Measurements from ENCODE around the gene YIF1B.

YIF1B gene

DNA sequence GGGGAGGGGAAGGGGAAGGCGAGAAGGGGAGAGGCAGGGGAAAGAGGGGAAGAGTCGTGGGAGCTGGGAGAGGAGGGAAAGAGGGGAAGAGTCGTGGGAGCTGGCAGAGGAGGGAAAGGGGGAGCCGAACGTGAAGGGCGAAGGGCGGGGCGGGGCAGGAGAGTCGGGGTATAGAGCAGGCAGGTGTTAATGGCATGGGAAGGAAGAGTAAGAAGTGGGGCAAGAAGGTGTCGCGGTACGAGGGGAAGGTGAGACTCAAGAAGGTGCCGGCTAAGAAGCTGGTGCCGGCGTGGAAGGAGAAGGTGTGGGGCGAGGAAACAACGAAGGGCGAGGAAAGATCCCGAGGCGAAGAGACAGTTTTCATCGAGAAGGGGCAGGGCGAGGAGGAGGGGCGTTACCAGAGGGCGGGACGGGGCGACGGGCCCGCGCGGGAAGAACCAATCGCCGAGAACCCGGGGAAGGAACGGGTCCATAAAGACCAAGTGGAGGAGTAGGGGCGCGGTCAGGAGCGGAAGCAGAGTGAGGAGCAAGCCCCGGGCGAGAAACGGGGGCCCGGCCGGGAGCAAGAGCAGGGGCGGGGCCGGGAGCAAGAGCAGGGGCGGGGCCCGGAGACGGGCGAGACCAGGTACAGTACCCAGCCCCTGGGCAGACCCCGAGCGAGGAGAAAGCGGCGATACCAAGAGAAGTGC, 20.3 kb upstream of the YIF1B start:
- Histone ChIP-seq H3K4me3 (ENCODE audit: low read depth, low read length) (peak overlapping the region; percentile 99), H3K79me2 (no peaks in the 10 kb centered on the region), H3K4me1 (no peaks in the 10 kb centered on the region), H2AFZ (peak overlapping the region; percentile 90), H3K27me3 (ENCODE audit: control insufficient read depth, insufficient read depth, low read length) (no peaks in the 10 kb centered on the region), H3K9ac (no peak overlapping the region), H3K27ac (peak overlapping the region; percentile 94), H3K36me3 (ENCODE audit: control insufficient read depth, insufficient read depth, low read length) (no peaks in the 10 kb centered on the region), H3K9me3 (ENCODE audit: control insufficient read depth, low read length) (no peaks in the 10 kb centered on the region), H3K4me2 (ENCODE audit: low read length) (peak overlapping the region; percentile 100)
- TF ChIP-seq, protein P1, sequence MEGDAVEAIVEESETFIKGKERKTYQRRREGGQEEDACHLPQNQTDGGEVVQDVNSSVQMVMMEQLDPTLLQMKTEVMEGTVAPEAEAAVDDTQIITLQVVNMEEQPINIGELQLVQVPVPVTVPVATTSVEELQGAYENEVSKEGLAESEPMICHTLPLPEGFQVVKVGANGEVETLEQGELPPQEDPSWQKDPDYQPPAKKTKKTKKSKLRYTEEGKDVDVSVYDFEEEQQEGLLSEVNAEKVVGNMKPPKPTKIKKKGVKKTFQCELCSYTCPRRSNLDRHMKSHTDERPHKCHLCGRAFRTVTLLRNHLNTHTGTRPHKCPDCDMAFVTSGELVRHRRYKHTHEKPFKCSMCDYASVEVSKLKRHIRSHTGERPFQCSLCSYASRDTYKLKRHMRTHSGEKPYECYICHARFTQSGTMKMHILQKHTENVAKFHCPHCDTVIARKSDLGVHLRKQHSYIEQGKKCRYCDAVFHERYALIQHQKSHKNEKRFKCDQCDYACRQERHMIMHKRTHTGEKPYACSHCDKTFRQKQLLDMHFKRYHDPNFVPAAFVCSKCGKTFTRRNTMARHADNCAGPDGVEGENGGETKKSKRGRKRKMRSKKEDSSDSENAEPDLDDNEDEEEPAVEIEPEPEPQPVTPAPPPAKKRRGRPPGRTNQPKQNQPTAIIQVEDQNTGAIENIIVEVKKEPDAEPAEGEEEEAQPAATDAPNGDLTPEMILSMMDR (IDR thresholded peaks at IDR 0.05): no peak

DNA sequence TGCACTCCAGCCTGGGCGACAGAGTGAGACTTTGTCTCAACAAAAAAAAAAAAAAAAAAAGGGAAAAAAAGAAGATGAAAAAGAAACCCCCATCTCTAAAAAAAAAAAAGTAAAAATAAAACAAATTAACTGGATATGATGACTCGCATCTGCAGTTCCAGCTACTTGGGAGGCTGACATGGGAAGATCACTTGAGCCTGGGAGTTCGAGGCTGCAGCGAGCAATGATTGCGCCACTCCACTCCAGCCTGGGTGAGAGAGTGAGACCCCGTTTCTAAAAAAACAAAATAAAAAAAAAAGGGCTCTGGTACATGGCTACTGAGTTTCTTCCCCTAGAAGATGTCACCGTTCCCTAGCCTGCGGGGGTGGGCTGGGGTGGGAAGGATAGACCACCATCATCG, 17.5 kb upstream of the YIF1B start:
- Histone ChIP-seq H2AFZ (no peak overlapping the region), H3K36me3 (ENCODE audit: control insufficient read depth, insufficient read depth, low read length) (no peaks in the 10 kb centered on the region), H3K9me3 (ENCODE audit: control insufficient read depth, low read length) (no peaks in the 10 kb centered on the region), H3K79me2 (no peaks in the 10 kb centered on the region), H3K9ac (no peak overlapping the region), H3K27me3 (ENCODE audit: control insufficient read depth, insufficient read depth, low read length) (no peaks in the 10 kb centered on the region), H3K4me3 (ENCODE audit: low read depth, low read length) (no peak overlapping the region), H3K4me2 (ENCODE audit: low read length) (no peak overlapping the region), H3K27ac (no peak overlapping the region), H3K4me1 (no peaks in the 10 kb centered on the region)
- TF ChIP-seq, protein P1 (IDR thresholded peaks at IDR 0.05): no peak

DNA sequence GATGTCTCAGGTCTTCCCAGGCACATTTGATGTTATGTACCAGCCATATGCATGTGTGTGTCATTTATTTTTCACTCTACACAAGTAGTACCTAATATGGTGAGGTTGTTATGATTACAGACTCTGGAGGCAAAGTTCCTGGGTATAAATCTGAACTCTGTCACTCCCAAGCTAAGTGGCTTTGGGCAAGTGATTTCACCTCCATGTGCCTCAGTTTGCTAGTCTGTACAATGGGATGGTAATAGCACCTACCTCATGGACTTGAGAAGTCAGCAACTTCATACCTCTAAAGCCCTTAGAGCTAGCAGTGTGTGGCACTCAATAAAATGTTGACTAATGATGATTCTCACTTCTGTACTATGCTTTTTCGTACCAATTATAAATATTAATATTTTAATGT, 16.0 kb upstream of the YIF1B start:
- Histone ChIP-seq H3K9ac (no peak overlapping the region), H3K27ac (no peak overlapping the region), H3K27me3 (ENCODE audit: control insufficient read depth, insufficient read depth, low read length) (no peaks in the 10 kb centered on the region), H2AFZ (no peak overlapping the region), H3K36me3 (ENCODE audit: control insufficient read depth, insufficient read depth, low read length) (no peaks in the 10 kb centered on the region), H3K4me1 (no peaks in the 10 kb centered on the region), H3K4me2 (ENCODE audit: low read length) (no peak overlapping the region), H3K79me2 (no peaks in the 10 kb centered on the region), H3K4me3 (ENCODE audit: low read depth, low read length) (no peak overlapping the region), H3K9me3 (ENCODE audit: control insufficient read depth, low read length) (no peaks in the 10 kb centered on the region)
- TF ChIP-seq, protein P1 (IDR thresholded peaks at IDR 0.05): no peak

DNA sequence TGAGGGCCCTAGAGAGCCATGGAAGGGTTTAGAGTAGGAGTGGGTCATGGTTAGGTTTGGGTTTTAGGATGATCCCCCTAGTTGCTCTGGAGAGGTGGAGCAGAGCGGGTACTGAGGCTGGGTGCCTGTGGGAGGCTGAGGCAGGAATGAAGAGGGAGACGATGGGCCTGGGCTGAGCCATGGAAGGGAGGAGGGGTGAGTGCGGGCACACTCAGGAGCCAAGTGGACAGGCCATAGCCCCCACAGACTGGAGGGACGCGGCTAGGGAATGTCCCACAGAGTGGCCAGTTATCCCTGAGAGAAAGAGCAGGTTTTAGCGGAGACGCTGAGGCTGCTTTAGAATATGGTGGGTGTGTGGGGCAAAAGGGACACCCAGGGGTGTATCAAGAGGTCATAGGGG, 13.9 kb upstream of the YIF1B start:
- no peaks in the 10 kb centered on the region for H3K9me3 ChIP-seq (ENCODE audit: control insufficient read depth, low read length)
- H3K36me3 ChIP-seq (ENCODE audit: control insufficient read depth, insufficient read depth, low read length): no peaks in the 10 kb centered on the region
- no peak overlapping the region for H3K9ac ChIP-seq
- H2AFZ ChIP-seq: no peak overlapping the region
- H3K4me3 ChIP-seq (ENCODE audit: low read depth, low read length): no peak overlapping the region
- H3K27ac ChIP-seq: no peak overlapping the region
- H3K79me2 ChIP-seq: no peaks in the 10 kb centered on the region
- H3K4me1 ChIP-seq: no peaks in the 10 kb centered on the region
- TF ChIP-seq, protein P1 (IDR thresholded peaks at IDR 0.05): no peak
- no peaks in the 10 kb centered on the region for H3K27me3 ChIP-seq (ENCODE audit: control insufficient read depth, insufficient read depth, low read length)
- no peak overlapping the region for H3K4me2 ChIP-seq (ENCODE audit: low read length)

DNA sequence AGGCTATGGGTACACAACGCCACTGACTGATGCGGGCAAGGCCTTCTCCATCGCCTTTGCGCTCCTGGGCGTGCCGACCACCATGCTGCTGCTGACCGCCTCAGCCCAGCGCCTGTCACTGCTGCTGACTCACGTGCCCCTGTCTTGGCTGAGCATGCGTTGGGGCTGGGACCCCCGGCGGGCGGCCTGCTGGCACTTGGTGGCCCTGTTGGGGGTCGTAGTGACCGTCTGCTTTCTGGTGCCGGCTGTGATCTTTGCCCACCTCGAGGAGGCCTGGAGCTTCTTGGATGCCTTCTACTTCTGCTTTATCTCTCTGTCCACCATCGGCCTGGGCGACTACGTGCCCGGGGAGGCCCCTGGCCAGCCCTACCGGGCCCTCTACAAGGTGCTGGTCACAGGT, 10.8 kb upstream of the YIF1B start:
- no peak overlapping the region for H3K9ac ChIP-seq
- no peak overlapping the region for H3K27ac ChIP-seq
- TF ChIP-seq, protein P1 (IDR thresholded peaks at IDR 0.05): no peak
- H3K36me3 ChIP-seq (ENCODE audit: control insufficient read depth, insufficient read depth, low read length): no peaks in the 10 kb centered on the region
- no peak overlapping the region for H3K4me3 ChIP-seq (ENCODE audit: low read depth, low read length)
- H3K9me3 ChIP-seq (ENCODE audit: control insufficient read depth, low read length): no peaks in the 10 kb centered on the region
- no peaks in the 10 kb centered on the region for H3K27me3 ChIP-seq (ENCODE audit: control insufficient read depth, insufficient read depth, low read length)
- H3K79me2 ChIP-seq: no peaks in the 10 kb centered on the region
- H3K4me1 ChIP-seq: no peaks in the 10 kb centered on the region
- H2AFZ ChIP-seq: no peak overlapping the region
- no peak overlapping the region for H3K4me2 ChIP-seq (ENCODE audit: low read length)

Data from parathyroid adenoma (tissue), 2 donors.